Measurements from ENCODE around the gene CENPA. TPM values are rescaled to one million over a fixed set of nuclear protein-coding genes. Genes with fewer than 3 reads are reported as not detected.

The CENPA gene
- total RNA-seq, 3 donors from 2014 or later (not counting 1 experiment from before 2014, with no cell fraction given) = 0.38 to 0.52 (median 0.50) TPM

- DNase-seq (no peak), ATAC-seq (no peak)
- Histone ChIP-seq H3K9me3 (ENCODE audit: control insufficient read depth, insufficient read depth, low read length) (no peaks in the 10 kb centered on the region), H3K4me1 (ENCODE audit: control insufficient read depth, insufficient read depth, low read length) (no peaks in the 10 kb centered on the region), H3K27ac (ENCODE audit: low read length) (no peak overlapping the region), H3K27me3 (ENCODE audit: control insufficient read depth, insufficient read depth, low read length) (no peaks in the 10 kb centered on the region), H3K36me3 (ENCODE audit: control insufficient read depth, insufficient read depth, low read length) (no peaks in the 10 kb centered on the region), H3K4me3 (ENCODE audit: low read length) (no peak overlapping the region)
- Mint-ChIP-seq H3K4me1 (no peaks in the 10 kb centered on the region), H3K4me3 (no peak overlapping the region), H3K36me3 (no peaks in the 10 kb centered on the region), H3K9me3 (no peaks in the 10 kb centered on the region), H3K27me3 (ENCODE audit: low read depth in 2 of 2) (peaks cover 0 to 2% of the 10 kb centered on the region in 2 donors), H3K27ac (no peak overlapping the region)
- WGBS (ENCODE audit: insufficient coverage) = 95% methylated on average over 2 of the region's 3 CpGs
- intact Hi-C loops (cut with micrococcal nuclease) = no loop called here
- TF ChIP-seq CTCF (IDR thresholded peaks at IDR 0.05) = no peak
Observed at GRCh38 chr2:26752656-26753055, 33.2 kb upstream of the CENPA start.

- Histone ChIP-seq H3K27ac (ENCODE audit: low read length) (no peak overlapping the region), H3K4me1 (ENCODE audit: control insufficient read depth, insufficient read depth, low read length) (peaks cover 5% of the 10 kb centered on the region), H3K36me3 (ENCODE audit: control insufficient read depth, insufficient read depth, low read length) (no peaks in the 10 kb centered on the region), H3K9me3 (ENCODE audit: control insufficient read depth, insufficient read depth, low read length) (no peaks in the 10 kb centered on the region), H3K4me3 (ENCODE audit: low read length) (no peak overlapping the region), H3K27me3 (ENCODE audit: control insufficient read depth, insufficient read depth, low read length) (no peaks in the 10 kb centered on the region)
- intact Hi-C loops (cut with micrococcal nuclease) = no loop called here
- TF ChIP-seq CTCF (IDR thresholded peaks at IDR 0.05) = no peak
- ATAC-seq (no peak), DNase-seq (no peak)
- H3K36me3 Mint-ChIP-seq = no peaks in the 10 kb centered on the region
- peaks cover 0 to 8% of the 10 kb centered on the region in 2 donors for H3K4me1 Mint-ChIP-seq
- H3K27me3 Mint-ChIP-seq (ENCODE audit: low read depth in 2 of 2) = peaks cover 0 to 2% of the 10 kb centered on the region in 2 donors
- no peak overlapping the region for H3K4me3 Mint-ChIP-seq
- 95% methylated on average over 4 of the region's 4 CpGs for WGBS (ENCODE audit: insufficient coverage)
- H3K27ac Mint-ChIP-seq = no peak overlapping the region
- H3K9me3 Mint-ChIP-seq = no peaks in the 10 kb centered on the region
Observed at GRCh38 chr2:26754539-26754938, 31.3 kb upstream of the CENPA start.

GRCh38 chr2:26754972-26755670, 30.7 kb upstream of the CENPA start:
- Mint-ChIP-seq H3K4me3 (no peak overlapping the region), H3K36me3 (no peaks in the 10 kb centered on the region), H3K27ac (no peak overlapping the region), H3K9me3 (no peaks in the 10 kb centered on the region), H3K4me1 (peaks cover 0 to 8% of the 10 kb centered on the region in 2 donors), H3K27me3 (ENCODE audit: low read depth in 2 of 2) (peaks cover 0 to 2% of the 10 kb centered on the region in 2 donors)
- no peaks in the 10 kb centered on the region for H3K9me3 ChIP-seq (ENCODE audit: control insufficient read depth, insufficient read depth, low read length)
- DNase-seq = no peak
- intact Hi-C loops (cut with micrococcal nuclease) = no loop called here
- H3K27ac ChIP-seq (ENCODE audit: low read length) = no peak overlapping the region
- peaks cover 5% of the 10 kb centered on the region for H3K4me1 ChIP-seq (ENCODE audit: control insufficient read depth, insufficient read depth, low read length)
- TF ChIP-seq CTCF (IDR thresholded peaks at IDR 0.05) = no peak
- no peak for ATAC-seq
- H3K36me3 ChIP-seq (ENCODE audit: control insufficient read depth, insufficient read depth, low read length) = no peaks in the 10 kb centered on the region
- 63% methylated on average over 4 of the region's 4 CpGs for WGBS (ENCODE audit: insufficient coverage)
- no peak overlapping the region for H3K4me3 ChIP-seq (ENCODE audit: low read length)
- no peaks in the 10 kb centered on the region for H3K27me3 ChIP-seq (ENCODE audit: control insufficient read depth, insufficient read depth, low read length)

- Mint-ChIP-seq H3K4me1 (peaks cover 0 to 8% of the 10 kb centered on the region in 2 donors), H3K36me3 (no peaks in the 10 kb centered on the region), H3K9me3 (no peaks in the 10 kb centered on the region), H3K27ac (no peak overlapping the region), H3K4me3 (no peak overlapping the region), H3K27me3 (ENCODE audit: low read depth in 2 of 2) (peaks cover 0 to under 1% of the 10 kb centered on the region in 2 donors)
- H3K9me3 ChIP-seq (ENCODE audit: control insufficient read depth, insufficient read depth, low read length) = no peaks in the 10 kb centered on the region
- H3K4me3 ChIP-seq (ENCODE audit: low read length) = no peak overlapping the region
- no peak for ATAC-seq
- no peaks in the 10 kb centered on the region for H3K27me3 ChIP-seq (ENCODE audit: control insufficient read depth, insufficient read depth, low read length)
- peaks cover 5% of the 10 kb centered on the region for H3K4me1 ChIP-seq (ENCODE audit: control insufficient read depth, insufficient read depth, low read length)
- no peak overlapping the region for H3K27ac ChIP-seq (ENCODE audit: low read length)
- intact Hi-C loops (cut with micrococcal nuclease) = no loop called here
- DNase-seq = no peak
- 78% methylated on average over 4 of the region's 5 CpGs for WGBS (ENCODE audit: insufficient coverage)
- no peaks in the 10 kb centered on the region for H3K36me3 ChIP-seq (ENCODE audit: control insufficient read depth, insufficient read depth, low read length)
- TF ChIP-seq CTCF (IDR thresholded peaks at IDR 0.05) = no peak
Observed at GRCh38 chr2:26756337-26756736, 29.5 kb upstream of the CENPA start.
